Measurements from ENCODE around the gene SRGN. TPM values are rescaled to one million over a fixed set of nuclear protein-coding genes. Genes with fewer than 3 reads are reported as not detected.

SRGN gene
- total RNA-seq, 1 donor from 2014 or later, result 117 TPM

DNA sequence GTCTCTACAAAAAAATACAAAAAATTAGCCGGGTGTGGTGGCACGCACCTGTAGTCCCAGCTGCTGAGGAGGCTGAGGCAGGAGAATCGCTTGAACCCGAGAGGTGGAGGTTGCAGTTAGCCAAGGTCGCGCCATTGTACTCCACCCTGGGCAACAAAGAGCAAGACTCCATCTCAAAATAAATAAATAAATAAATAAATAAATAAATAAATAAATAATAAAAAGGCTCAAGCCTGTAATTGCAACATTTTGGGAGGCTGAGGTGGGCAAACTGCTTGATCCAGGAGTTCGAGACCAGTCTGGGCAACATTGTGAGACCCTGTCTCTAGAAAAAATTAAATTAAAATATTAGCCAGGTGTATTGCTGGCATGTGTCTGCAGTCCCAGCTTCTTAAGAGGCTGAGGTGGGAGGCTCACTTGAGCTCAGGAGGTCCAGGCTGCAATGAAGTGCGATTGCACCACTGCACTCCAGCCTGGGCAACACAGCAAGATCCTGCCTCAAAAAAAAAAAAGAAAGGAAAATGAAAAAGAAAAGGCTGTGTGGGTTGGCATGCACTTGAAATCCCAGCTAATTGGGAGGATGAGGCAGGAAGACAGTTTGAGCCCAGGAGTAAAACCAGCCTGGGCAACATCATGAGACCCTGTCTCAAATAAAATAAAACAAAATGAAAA is 27.6 kb upstream of the SRGN start:
- Histone ChIP-seq H3K27ac (no peak overlapping the region), H3K27me3 (no peaks in the 10 kb centered on the region)

DNA sequence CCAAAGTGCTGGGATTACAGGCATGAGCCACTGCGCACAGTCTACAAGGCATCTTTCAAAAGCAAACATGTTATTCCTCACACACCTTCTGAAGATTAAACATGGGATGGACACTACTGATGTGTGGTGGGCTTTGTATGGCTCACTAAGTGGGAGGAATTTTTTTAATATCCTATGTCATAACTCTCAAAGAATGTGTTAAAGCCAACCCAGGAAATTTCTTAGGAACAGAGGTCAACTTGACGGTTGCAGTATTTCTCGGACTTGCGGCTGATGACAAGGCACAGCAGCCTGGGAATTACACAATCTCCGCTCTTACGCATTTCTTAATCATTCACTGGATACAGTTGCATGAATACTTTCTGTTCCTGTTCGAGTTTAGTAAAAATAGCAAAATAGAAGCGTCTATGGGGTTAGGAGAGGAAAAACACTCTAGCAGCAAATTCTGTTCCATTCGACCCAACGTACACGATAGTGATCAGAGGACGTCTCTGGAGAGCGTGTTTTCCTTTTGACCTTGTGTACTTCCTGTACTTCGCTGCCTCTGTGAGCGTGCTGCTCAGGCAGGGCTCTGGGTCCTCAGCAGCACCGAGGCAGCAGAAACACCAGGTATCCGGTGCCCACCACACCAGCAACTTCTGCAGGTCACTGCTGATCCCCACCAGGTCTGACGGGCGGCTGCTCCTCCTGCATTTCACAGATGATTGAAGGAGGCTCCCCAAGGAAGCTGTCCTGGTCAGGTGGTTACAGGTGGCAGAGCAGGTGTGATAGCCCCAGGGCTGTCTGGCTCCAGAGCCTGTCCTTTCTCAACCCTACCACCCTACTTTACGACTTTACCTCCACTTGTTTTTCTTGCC is 26.4 kb upstream of the SRGN start:
- Histone ChIP-seq H3K27me3 (no peaks in the 10 kb centered on the region), H3K27ac (peak overlapping the region; percentile 81), H3K9me3 (no peaks in the 10 kb centered on the region), H3K36me3 (no peaks in the 10 kb centered on the region), H3K4me3 (peak overlapping the region; percentile 5 to 8), H3K4me1 (peaks cover 14% of the 10 kb centered on the region)
- DNase-seq (ENCODE audit: extremely low spot score in 2 of 2), result peak in 1 of 2 donors; percentile 92
- intact Hi-C loops (cut with DNase I), result no loop called here
- TF ChIP-seq POLR2A (IDR thresholded peaks at IDR 0.05), result no peak
- peak; percentile 65 to 97 for TF ChIP-seq POLR2AphosphoS5 (IDR thresholded peaks at IDR 0.05; ENCODE audit: insufficient read depth in 1 of 2, low read depth in 1 of 2)

More for the DNA sequence above, 27.6 kb upstream of the SRGN start:
- Histone ChIP-seq H3K36me3 (no peaks in the 10 kb centered on the region), H3K4me1 (peaks cover 14% of the 10 kb centered on the region), H3K9me3 (no peaks in the 10 kb centered on the region), H3K4me3 (no peak overlapping the region)
- TF ChIP-seq, protein P1, sequence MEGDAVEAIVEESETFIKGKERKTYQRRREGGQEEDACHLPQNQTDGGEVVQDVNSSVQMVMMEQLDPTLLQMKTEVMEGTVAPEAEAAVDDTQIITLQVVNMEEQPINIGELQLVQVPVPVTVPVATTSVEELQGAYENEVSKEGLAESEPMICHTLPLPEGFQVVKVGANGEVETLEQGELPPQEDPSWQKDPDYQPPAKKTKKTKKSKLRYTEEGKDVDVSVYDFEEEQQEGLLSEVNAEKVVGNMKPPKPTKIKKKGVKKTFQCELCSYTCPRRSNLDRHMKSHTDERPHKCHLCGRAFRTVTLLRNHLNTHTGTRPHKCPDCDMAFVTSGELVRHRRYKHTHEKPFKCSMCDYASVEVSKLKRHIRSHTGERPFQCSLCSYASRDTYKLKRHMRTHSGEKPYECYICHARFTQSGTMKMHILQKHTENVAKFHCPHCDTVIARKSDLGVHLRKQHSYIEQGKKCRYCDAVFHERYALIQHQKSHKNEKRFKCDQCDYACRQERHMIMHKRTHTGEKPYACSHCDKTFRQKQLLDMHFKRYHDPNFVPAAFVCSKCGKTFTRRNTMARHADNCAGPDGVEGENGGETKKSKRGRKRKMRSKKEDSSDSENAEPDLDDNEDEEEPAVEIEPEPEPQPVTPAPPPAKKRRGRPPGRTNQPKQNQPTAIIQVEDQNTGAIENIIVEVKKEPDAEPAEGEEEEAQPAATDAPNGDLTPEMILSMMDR (IDR thresholded peaks at IDR 0.05), result no peak
- no peak for TF ChIP-seq POLR2A (IDR thresholded peaks at IDR 0.05)
- intact Hi-C loops (cut with DNase I), result no loop called here
- DNase-seq (ENCODE audit: extremely low spot score in 2 of 2), result no peak

DNA sequence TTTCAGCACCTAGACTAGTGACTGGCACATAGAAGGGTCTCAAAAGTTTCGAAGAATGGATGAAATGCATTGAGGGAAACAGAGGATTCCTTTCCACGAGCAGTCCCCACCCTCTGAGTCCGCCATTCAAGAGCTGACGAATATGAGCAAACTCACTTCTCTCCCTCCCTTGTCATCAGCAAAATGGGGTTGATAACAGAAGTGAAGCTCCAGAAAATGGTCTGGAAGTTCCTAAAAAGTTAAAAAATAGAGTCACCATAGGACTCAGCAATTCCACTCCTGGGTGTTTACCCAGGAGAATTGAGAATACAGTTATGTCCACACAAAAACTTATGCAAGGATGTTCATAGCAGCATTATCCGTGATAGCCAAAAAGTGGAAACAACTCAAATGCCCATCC is 25.0 kb upstream of the SRGN start:
- intact Hi-C loops (cut with DNase I), result no loop called here
- H3K4me1 ChIP-seq, result peaks cover 14% of the 10 kb centered on the region
- DNase-seq (ENCODE audit: extremely low spot score in 2 of 2), result no peak
- no peaks in the 10 kb centered on the region for H3K27me3 ChIP-seq
- H3K36me3 ChIP-seq, result no peaks in the 10 kb centered on the region
- no peaks in the 10 kb centered on the region for H3K9me3 ChIP-seq
- H3K4me3 ChIP-seq, result no peak overlapping the region
- TF ChIP-seq, protein P1 (IDR thresholded peaks at IDR 0.05), result no peak
- TF ChIP-seq POLR2A (IDR thresholded peaks at IDR 0.05) (no peak), POLR2AphosphoS5 (IDR thresholded peaks at IDR 0.05; ENCODE audit: insufficient read depth in 1 of 2, low read depth in 1 of 2) (no peak)
- no peak overlapping the region for H3K27ac ChIP-seq

DNA sequence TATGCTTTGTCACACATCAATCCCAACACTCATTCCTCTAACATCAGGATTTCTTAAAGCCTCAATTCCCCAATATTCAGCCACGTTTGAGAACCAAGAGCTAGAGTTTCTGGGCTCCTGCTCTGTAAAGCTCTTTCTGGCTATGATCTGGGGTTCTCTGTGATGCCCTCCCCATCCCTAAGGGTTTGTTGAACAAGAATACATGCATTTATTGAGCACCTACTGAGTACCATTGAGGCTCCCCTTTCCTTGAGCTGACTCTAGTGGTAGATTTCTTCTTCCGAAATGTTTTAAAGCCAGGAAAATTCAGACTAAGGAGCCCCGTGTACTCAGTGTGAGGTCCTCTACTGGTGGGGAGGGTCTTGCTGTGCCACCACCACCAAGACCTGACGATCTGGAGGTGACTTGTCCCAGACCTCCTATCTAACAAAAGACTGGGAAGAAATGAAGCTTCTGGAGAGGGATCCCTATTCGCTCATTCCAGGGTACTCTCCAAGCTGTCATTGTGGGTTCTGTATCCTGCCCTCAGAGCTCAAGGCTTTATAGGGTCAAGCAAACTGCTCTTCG is 23.1 kb upstream of the SRGN start:
- peaks cover 14% of the 10 kb centered on the region for H3K4me1 ChIP-seq
- TF ChIP-seq, protein P1 (IDR thresholded peaks at IDR 0.05), result no peak
- TF ChIP-seq POLR2A (IDR thresholded peaks at IDR 0.05) (no peak), POLR2AphosphoS5 (IDR thresholded peaks at IDR 0.05; ENCODE audit: insufficient read depth in 1 of 2, low read depth in 1 of 2) (no peak)
- no peak overlapping the region for H3K27ac ChIP-seq
- H3K9me3 ChIP-seq, result no peaks in the 10 kb centered on the region
- H3K36me3 ChIP-seq, result no peaks in the 10 kb centered on the region
- intact Hi-C loops (cut with DNase I), result no loop called here
- no peak for DNase-seq (ENCODE audit: extremely low spot score in 2 of 2)
- no peaks in the 10 kb centered on the region for H3K27me3 ChIP-seq
- no peak overlapping the region for H3K4me3 ChIP-seq

DNA sequence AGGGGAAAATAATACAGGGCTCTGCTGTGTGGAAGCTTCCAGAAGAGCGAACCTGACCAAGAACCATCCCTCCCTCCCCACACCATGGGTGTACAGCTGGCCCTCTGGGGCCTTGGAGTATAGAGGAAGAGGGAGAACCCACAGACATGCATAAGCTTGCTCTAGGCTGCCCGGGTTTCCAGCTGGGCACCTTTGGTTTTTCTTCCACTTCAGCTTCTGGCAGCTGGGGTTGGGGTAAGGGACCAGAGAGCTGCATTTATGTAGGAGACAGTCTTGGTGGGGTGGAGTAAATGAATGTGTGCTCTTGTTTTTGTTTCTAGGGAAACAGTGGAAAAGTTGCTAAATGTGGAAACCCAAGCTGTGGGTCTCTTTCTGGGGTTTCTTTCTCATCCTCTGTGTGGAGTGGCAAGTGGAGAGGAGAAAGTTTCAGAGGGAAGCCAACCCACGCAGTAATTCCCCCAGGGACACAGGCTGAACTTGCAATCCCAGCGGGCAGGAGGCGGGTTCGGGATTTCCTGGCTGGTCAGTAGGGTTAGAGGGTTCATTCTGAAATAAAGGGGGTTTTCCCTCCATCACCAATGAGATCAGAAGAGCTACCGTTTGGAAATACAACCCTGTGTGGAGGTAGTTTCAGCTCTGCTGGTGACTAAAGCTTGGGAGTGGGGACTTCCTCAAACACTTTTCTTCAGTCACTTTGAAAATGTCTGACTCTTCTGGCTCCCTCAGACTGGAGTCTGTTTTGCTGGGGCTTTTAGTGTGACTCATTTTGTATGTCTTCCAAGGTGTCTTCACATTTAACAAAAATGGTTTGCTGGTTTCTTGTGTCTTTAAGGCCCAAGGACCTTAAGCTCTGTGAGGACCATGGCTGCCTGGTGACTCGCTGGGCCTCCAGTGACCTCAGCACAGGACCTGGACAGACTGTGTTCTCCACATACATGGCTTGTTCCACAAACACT is 22.2 kb upstream of the SRGN start:
- no peak for DNase-seq (ENCODE audit: extremely low spot score in 2 of 2)
- Histone ChIP-seq H3K36me3 (no peaks in the 10 kb centered on the region), H3K9me3 (no peaks in the 10 kb centered on the region), H3K27ac (no peak overlapping the region), H3K4me1 (peaks cover 14% of the 10 kb centered on the region), H3K27me3 (no peaks in the 10 kb centered on the region), H3K4me3 (no peak overlapping the region)
- no peak for TF ChIP-seq POLR2AphosphoS5 (IDR thresholded peaks at IDR 0.05; ENCODE audit: insufficient read depth in 1 of 2, low read depth in 1 of 2)
- no peak for TF ChIP-seq POLR2A (IDR thresholded peaks at IDR 0.05)
- TF ChIP-seq, protein P1 (IDR thresholded peaks at IDR 0.05), result no peak
- intact Hi-C loops (cut with DNase I), result no loop called here
